ENCODE measurements around the gene PRSS53. TPM values are rescaled to one million over a fixed set of nuclear protein-coding genes. Genes with fewer than 3 reads are reported as not detected.

The PRSS53 gene
- total RNA-seq, 1 experiment from 2014 or later = 3.4 TPM

DNA sequence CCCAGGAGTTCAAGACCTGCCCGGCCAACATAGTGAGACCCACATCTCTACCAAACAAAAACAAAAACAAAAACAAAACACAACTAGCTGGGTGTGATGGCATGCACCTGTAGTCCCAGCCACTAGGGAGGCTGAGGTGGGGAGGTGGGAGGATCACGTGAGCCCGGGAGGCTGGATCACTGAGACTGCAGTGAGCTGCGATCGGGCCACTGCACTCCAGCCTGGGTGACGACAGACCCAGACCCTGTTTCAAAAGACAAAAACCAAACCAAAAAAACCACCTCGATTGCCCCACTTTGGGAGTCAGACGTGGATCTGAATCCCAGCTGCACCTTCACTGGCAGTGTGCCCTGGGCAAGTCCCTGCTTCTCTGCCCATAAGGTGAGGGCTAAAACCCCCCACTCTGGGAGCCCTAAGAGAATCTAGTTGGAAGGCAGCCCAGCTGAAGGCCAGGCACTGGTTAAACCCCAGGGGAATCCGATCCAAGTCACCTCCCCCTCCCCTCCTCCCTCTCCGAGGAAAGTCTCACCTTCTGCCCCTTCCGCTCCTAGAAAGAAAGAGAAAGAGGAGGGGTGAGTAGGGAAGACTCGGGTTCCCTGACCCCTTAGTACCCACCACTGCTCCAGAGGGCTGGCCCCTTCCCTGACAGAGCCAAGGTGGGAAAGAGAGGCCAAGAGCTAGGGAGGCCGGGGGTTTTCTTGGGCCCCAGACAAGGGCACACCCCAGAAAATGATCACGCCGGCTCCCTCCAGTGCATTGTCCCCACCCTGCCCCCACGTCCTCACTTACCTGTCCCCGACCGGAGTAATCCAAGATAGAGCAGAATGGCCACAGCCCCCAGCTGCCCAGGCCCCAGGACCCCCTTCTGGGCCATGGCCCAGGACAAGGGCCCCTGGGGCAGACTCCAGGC is 46.1 kb upstream of the PRSS53 start:
- Histone ChIP-seq H3K4me3 (ENCODE audit: low read depth in 2 of 2, low read length in 2 of 2) (no peak overlapping the region), H3K27me3 (ENCODE audit: control insufficient read depth, insufficient read depth, low read length) (no peaks in the 10 kb centered on the region), H3K36me3 (ENCODE audit: control insufficient read depth, insufficient read depth, low read length) (no peaks in the 10 kb centered on the region), H3K27ac (ENCODE audit: low read length) (no peak overlapping the region), H3K9me3 (ENCODE audit: control insufficient read depth, insufficient read depth, low read depth, low read length) (no peaks in the 10 kb centered on the region), H3K4me1 (ENCODE audit: control insufficient read depth, insufficient read depth, low read length) (peaks cover 9% of the 10 kb centered on the region)
- ChIA-PET POLR2A (no interaction called here), CTCF (interaction anchor here (0.5 to 0.7 kb wide), 4 partner anchors 18 to 359 kb away, joined by 3 to 9 read pairs (median 4); no protein-coding TSS in a partner anchor)
- intact Hi-C loops (cut with micrococcal nuclease; ENCODE audit: unreplicated experiment) = no loop called here
- in situ Hi-C loops (cut with HindIII; ENCODE audit: low pct_unique_long_range_greater_than_20kb, low sequenced_read_pairs) = no loop called here
- no TSS peak for BruUV-seq (replicated peaks)
- DNase-seq (ENCODE audit: low read depth, low spot score) (no peak), ATAC-seq (no peak)
- TF ChIP-seq TCF7L2 (IDR thresholded peaks at IDR 0.05; ENCODE audit: low read depth, low read length) (no peak), SIN3A (IDR thresholded peaks at IDR 0.05; ENCODE audit: borderline replicate concordance, insufficient read depth, low read depth, low read length) (no peak), POLR2AphosphoS5 (IDR thresholded peaks at IDR 0.05; ENCODE audit: low read depth, low read length) (no peak)
- TF ChIP-seq, protein P1, sequence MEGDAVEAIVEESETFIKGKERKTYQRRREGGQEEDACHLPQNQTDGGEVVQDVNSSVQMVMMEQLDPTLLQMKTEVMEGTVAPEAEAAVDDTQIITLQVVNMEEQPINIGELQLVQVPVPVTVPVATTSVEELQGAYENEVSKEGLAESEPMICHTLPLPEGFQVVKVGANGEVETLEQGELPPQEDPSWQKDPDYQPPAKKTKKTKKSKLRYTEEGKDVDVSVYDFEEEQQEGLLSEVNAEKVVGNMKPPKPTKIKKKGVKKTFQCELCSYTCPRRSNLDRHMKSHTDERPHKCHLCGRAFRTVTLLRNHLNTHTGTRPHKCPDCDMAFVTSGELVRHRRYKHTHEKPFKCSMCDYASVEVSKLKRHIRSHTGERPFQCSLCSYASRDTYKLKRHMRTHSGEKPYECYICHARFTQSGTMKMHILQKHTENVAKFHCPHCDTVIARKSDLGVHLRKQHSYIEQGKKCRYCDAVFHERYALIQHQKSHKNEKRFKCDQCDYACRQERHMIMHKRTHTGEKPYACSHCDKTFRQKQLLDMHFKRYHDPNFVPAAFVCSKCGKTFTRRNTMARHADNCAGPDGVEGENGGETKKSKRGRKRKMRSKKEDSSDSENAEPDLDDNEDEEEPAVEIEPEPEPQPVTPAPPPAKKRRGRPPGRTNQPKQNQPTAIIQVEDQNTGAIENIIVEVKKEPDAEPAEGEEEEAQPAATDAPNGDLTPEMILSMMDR (IDR thresholded peaks at IDR 0.05) = no peak
- TF ChIP-seq, protein P2, sequence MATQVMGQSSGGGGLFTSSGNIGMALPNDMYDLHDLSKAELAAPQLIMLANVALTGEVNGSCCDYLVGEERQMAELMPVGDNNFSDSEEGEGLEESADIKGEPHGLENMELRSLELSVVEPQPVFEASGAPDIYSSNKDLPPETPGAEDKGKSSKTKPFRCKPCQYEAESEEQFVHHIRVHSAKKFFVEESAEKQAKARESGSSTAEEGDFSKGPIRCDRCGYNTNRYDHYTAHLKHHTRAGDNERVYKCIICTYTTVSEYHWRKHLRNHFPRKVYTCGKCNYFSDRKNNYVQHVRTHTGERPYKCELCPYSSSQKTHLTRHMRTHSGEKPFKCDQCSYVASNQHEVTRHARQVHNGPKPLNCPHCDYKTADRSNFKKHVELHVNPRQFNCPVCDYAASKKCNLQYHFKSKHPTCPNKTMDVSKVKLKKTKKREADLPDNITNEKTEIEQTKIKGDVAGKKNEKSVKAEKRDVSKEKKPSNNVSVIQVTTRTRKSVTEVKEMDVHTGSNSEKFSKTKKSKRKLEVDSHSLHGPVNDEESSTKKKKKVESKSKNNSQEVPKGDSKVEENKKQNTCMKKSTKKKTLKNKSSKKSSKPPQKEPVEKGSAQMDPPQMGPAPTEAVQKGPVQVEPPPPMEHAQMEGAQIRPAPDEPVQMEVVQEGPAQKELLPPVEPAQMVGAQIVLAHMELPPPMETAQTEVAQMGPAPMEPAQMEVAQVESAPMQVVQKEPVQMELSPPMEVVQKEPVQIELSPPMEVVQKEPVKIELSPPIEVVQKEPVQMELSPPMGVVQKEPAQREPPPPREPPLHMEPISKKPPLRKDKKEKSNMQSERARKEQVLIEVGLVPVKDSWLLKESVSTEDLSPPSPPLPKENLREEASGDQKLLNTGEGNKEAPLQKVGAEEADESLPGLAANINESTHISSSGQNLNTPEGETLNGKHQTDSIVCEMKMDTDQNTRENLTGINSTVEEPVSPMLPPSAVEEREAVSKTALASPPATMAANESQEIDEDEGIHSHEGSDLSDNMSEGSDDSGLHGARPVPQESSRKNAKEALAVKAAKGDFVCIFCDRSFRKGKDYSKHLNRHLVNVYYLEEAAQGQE (IDR thresholded peaks at IDR 0.05; ENCODE audit: insufficient read depth in 1 of 2, low read depth in 2 of 2, low read length in 1 of 2) = no peak

DNA sequence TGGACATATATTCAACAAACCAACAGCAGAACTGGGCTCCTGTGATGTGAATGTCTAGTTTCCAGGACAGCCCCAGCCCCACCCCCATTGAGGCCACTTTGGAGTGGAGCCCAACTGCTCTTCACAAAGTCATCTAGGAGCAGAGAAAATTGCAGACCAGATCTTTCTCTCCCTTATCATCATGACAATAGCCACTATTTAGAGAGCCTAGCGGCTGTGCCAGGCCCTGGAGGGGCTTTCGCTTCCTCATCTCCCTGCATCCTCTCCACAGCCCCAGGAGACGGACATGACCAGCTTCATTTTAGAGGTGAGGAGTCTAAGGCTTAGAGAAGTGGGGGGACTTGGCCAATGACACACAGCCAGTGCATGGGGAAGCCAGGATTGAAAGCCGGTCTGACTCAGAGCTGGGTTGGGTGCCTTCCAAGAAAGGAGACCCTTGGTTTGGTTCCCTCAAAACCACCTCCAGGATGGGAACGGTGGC is 45.4 kb upstream of the PRSS53 start:
- Histone ChIP-seq H3K27ac (ENCODE audit: low read length) (no peak overlapping the region), H3K9me3 (ENCODE audit: control insufficient read depth, insufficient read depth, low read depth, low read length) (no peaks in the 10 kb centered on the region), H3K27me3 (ENCODE audit: control insufficient read depth, insufficient read depth, low read length) (no peaks in the 10 kb centered on the region), H3K4me1 (ENCODE audit: control insufficient read depth, insufficient read depth, low read length) (peaks cover 9% of the 10 kb centered on the region), H3K4me3 (ENCODE audit: low read depth in 2 of 2, low read length in 2 of 2) (no peak overlapping the region), H3K36me3 (ENCODE audit: control insufficient read depth, insufficient read depth, low read length) (no peaks in the 10 kb centered on the region)
- no TSS peak for BruUV-seq (replicated peaks)
- ChIA-PET POLR2A (no interaction called here), CTCF (interaction anchor here (0.5 to 0.7 kb wide), 2 partner anchors 17 to 260 kb away, joined by 4 to 9 read pairs; no protein-coding TSS in a partner anchor)
- DNase-seq (ENCODE audit: low read depth, low spot score) (no peak), ATAC-seq (no peak)
- in situ Hi-C loops (cut with HindIII; ENCODE audit: low pct_unique_long_range_greater_than_20kb, low sequenced_read_pairs) = no loop called here
- intact Hi-C loops (cut with micrococcal nuclease; ENCODE audit: unreplicated experiment) = no loop called here
- TF ChIP-seq SIN3A (IDR thresholded peaks at IDR 0.05; ENCODE audit: borderline replicate concordance, insufficient read depth, low read depth, low read length) (no peak), POLR2AphosphoS5 (IDR thresholded peaks at IDR 0.05; ENCODE audit: low read depth, low read length) (no peak), TCF7L2 (IDR thresholded peaks at IDR 0.05; ENCODE audit: low read depth, low read length) (no peak)
- TF ChIP-seq, protein P1 (IDR thresholded peaks at IDR 0.05) = no peak
- TF ChIP-seq, protein P2 (IDR thresholded peaks at IDR 0.05; ENCODE audit: insufficient read depth in 1 of 2, low read depth in 2 of 2, low read length in 1 of 2) = no peak
